ENCODE data around the gene TBX21. TPM values are rescaled to one million over a fixed set of nuclear protein-coding genes. Genes with fewer than 3 reads are reported as not detected.

TBX21 gene, protein sequence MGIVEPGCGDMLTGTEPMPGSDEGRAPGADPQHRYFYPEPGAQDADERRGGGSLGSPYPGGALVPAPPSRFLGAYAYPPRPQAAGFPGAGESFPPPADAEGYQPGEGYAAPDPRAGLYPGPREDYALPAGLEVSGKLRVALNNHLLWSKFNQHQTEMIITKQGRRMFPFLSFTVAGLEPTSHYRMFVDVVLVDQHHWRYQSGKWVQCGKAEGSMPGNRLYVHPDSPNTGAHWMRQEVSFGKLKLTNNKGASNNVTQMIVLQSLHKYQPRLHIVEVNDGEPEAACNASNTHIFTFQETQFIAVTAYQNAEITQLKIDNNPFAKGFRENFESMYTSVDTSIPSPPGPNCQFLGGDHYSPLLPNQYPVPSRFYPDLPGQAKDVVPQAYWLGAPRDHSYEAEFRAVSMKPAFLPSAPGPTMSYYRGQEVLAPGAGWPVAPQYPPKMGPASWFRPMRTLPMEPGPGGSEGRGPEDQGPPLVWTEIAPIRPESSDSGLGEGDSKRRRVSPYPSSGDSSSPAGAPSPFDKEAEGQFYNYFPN
- total RNA-seq (2022) (not detected in 2 replicates), Bru-seq, nascent RNA (not detected), BruChase-seq, experiment 1, labeled RNA remaining after a 6-hour chase (not detected), BruChase-seq, experiment 2, labeled RNA remaining after a 2-hour chase (not detected)
- long read RNA-seq: 0 reads

GRCh38 chr17:47733047-47733673, at the start of gene TBX21:
Gene TBX21, plus strand, starts transcription at chr17:47733236. Its CDS starts 219 bp downstream, at chr17:47733455.
- no TSS peak for BruUV-seq (replicated peaks)
- Mint-ChIP-seq H3K4me3 (ENCODE audit: unreplicated experiment) (no peak within 1 kb of the TSS), H3K36me3 (ENCODE audit: insufficient read depth, unreplicated experiment) (no peaks in the 10 kb centered on the region), H3K4me1 (ENCODE audit: insufficient read depth, unreplicated experiment) (no peaks in the 10 kb centered on the region), H3K27ac (ENCODE audit: low read depth, unreplicated experiment) (no peak within 1 kb of the TSS), H3K27me3 (ENCODE audit: insufficient read depth, unreplicated experiment) (peaks cover 68% of the 10 kb centered on the region), H3K9me3 (ENCODE audit: unreplicated experiment) (no peaks in the 10 kb centered on the region)
- intact Hi-C loops (cut with micrococcal nuclease): no loop called here
- no peak for TF ChIP-seq CTCF (IDR thresholded peaks at IDR 0.05; ENCODE audit: unreplicated experiment)
- DNase-seq (ENCODE audit: unreplicated experiment): no peak
- ChIA-PET CTCF (interaction anchor here (0.6 to 0.9 kb wide), 3 partner anchors 49 to 234 kb away, joined by 3 read pairs; no protein-coding TSS in a partner anchor), POLR2A (interaction anchor here (0.6 kb wide), 1 partner anchor 424 kb away, joined by 3 read pairs; no protein-coding TSS in a partner anchor)

GRCh38 chr17:47684025-47684424, 49.0 kb upstream of the TBX21 start:
- no peaks in the 10 kb centered on the region for H3K27me3 Mint-ChIP-seq (ENCODE audit: insufficient read depth, unreplicated experiment)
- no TSS peak for BruUV-seq (replicated peaks)
- no peaks in the 10 kb centered on the region for H3K9me3 Mint-ChIP-seq (ENCODE audit: unreplicated experiment)
- no peak overlapping the region for H3K27ac Mint-ChIP-seq (ENCODE audit: low read depth, unreplicated experiment)
- no peak overlapping the region for H3K4me3 Mint-ChIP-seq (ENCODE audit: unreplicated experiment)
- peaks cover 15% of the 10 kb centered on the region for H3K4me1 Mint-ChIP-seq (ENCODE audit: insufficient read depth, unreplicated experiment)
- CTCF ChIA-PET: interaction anchor here (0.6 to 1.2 kb wide), 3 partner anchors 15 to 127 kb away, joined by 3 to 4 read pairs (median 3); no protein-coding TSS in a partner anchor
- DNase-seq (ENCODE audit: unreplicated experiment): no peak
- intact Hi-C loops (cut with micrococcal nuclease): no loop called here
- POLR2A ChIA-PET: interaction anchor here (1.4 kb wide), 1 partner anchor 34 kb away, joined by 4 read pairs; the partner anchor contains the start of gene KPNB1
- H3K36me3 Mint-ChIP-seq (ENCODE audit: insufficient read depth, unreplicated experiment): peaks cover 71% of the 10 kb centered on the region
- no peak for TF ChIP-seq CTCF (IDR thresholded peaks at IDR 0.05; ENCODE audit: unreplicated experiment)

- no peak for DNase-seq (ENCODE audit: unreplicated experiment)
- intact Hi-C loops (cut with micrococcal nuclease): no loop called here
- ChIA-PET POLR2A (interaction anchor here (0.8 to 1.4 kb wide), 3 partner anchors 11 to 35 kb away, joined by 3 to 4 read pairs (median 3); partner anchors contain the start of gene KPNB1), CTCF (interaction anchor here (1.2 kb wide), 1 partner anchor 15 kb away, joined by 3 read pairs; no protein-coding TSS in a partner anchor)
- peaks cover 15% of the 10 kb centered on the region for H3K4me1 Mint-ChIP-seq (ENCODE audit: insufficient read depth, unreplicated experiment)
- no peaks in the 10 kb centered on the region for H3K9me3 Mint-ChIP-seq (ENCODE audit: unreplicated experiment)
- H3K4me3 Mint-ChIP-seq (ENCODE audit: unreplicated experiment): no peak overlapping the region
- no peaks in the 10 kb centered on the region for H3K27me3 Mint-ChIP-seq (ENCODE audit: insufficient read depth, unreplicated experiment)
- H3K27ac Mint-ChIP-seq (ENCODE audit: low read depth, unreplicated experiment): no peak overlapping the region
- H3K36me3 Mint-ChIP-seq (ENCODE audit: insufficient read depth, unreplicated experiment): peaks cover 64% of the 10 kb centered on the region
- no TSS peak for BruUV-seq (replicated peaks)
- no peak for TF ChIP-seq CTCF (IDR thresholded peaks at IDR 0.05; ENCODE audit: unreplicated experiment)
These were observed 48.4 kb upstream of the TBX21 start for GRCh38 chr17:47684535-47685193.
